ENCODE data around the gene KCTD11.

KCTD11 gene

GRCh38 chr17:7380855-7381683 is 29.1 kb downstream of the KCTD11 start, which contains the start of gene TNK1:
TSS of gene TNK1 (plus strand) at chr17:7381089. CDS start at chr17:7382927, 1,838 bp downstream.
- DNase-seq: no peak

GRCh38 chr17:7382901-7383300 is 30.9 kb downstream of the KCTD11 start:
- DNase-seq: no peak

- no peak for DNase-seq
Observed at GRCh38 chr17:7383371-7383741, 31.4 kb downstream of the KCTD11 start.

- DNase-seq: no peak
Observed at GRCh38 chr17:7383742-7384488, 32.0 kb downstream of the KCTD11 start.

GRCh38 chr17:7384489-7385081 is 32.6 kb downstream of the KCTD11 start:
- no peak for DNase-seq

GRCh38 chr17:7388856-7389255 is 36.9 kb downstream of the KCTD11 start:
- DNase-seq: no peak

GRCh38 chr17:7389924-7390910 is 38.3 kb downstream of the KCTD11 start:
- DNase-seq: no peak

- DNase-seq: no peak
Observed at GRCh38 chr17:7391307-7391706, 39.3 kb downstream of the KCTD11 start.

GRCh38 chr17:7392696-7393612 is 41.0 kb downstream of the KCTD11 start:
- no peak for DNase-seq

- no peak for DNase-seq
Observed at GRCh38 chr17:7393613-7394451, 41.9 kb downstream of the KCTD11 start.

- DNase-seq: peak; percentile 31
Observed at GRCh38 chr17:7394452-7395191, 42.7 kb downstream of the KCTD11 start, which contains the start of gene PLSCR3. TSS of gene PLSCR3 (minus strand) at chr17:7394525. CDS start at chr17:7394110, 415 bp downstream.

GRCh38 chr17:7396147-7396546 is 44.2 kb downstream of the KCTD11 start:
- no peak for DNase-seq

- DNase-seq: no peak
Observed at GRCh38 chr17:7398612-7399011, 46.6 kb downstream of the KCTD11 start.

- DNase-seq: no peak
Observed at GRCh38 chr17:7403043-7403726, 51.2 kb downstream of the KCTD11 start.

GRCh38 chr17:7403727-7403976 is 51.7 kb downstream of the KCTD11 start:
- DNase-seq: no peak

GRCh38 chr17:7403977-7404736 is 52.2 kb downstream of the KCTD11 start, which contains the start of gene TMEM256:
TSS of gene TMEM256 (minus strand) at chr17:7404097. CDS start at chr17:7404084, 13 bp downstream.
- DNase-seq: peak; percentile 66
